ENCODE data around the gene KNOP1.

GRCh38 chr16:19735074-19735867 is 17.2 kb upstream of the KNOP1 start:
- TF ChIP-seq POLR2A (IDR thresholded peaks at IDR 0.05) (no peak), CTCF (IDR thresholded peaks at IDR 0.05) (no peak)
